ENCODE measurements around the gene STON1.

STON1 gene

GRCh38 chr2:48504647-48505327, 25.2 kb upstream of the STON1 start:
- Histone ChIP-seq H3K27ac (replicated peaks; ENCODE audit: low read length) (no peak overlapping the region), H2BK15ac (ENCODE audit: low read length) (no peak overlapping the region), H3K14ac (ENCODE audit: low read length) (no peak overlapping the region), H2BK12ac (ENCODE audit: low read length) (no peak overlapping the region), H3K18ac (ENCODE audit: low read length) (no peak overlapping the region), H3K4ac (ENCODE audit: low read length) (no peak overlapping the region), H3K9me3 (replicated peaks in 1 of 2; ENCODE audit: control insufficient read depth in 2 of 2, insufficient read depth in 1 of 2, low read depth in 1 of 2, low read length in 2 of 2) (no peaks in the 10 kb centered on the region), H3K27me3 (ENCODE audit: control insufficient read depth in 3 of 3, insufficient read depth in 3 of 3, low read depth in 1 of 3, low read length in 3 of 3) (no peaks in the 10 kb centered on the region), H3K4me2 (ENCODE audit: insufficient read depth, low read length, poor library complexity, severe bottlenecking) (no peak overlapping the region), H3K79me1 (ENCODE audit: low read depth, low read length) (no peaks in the 10 kb centered on the region), H2BK120ac (ENCODE audit: low read depth, low read length) (no peak overlapping the region), H4K8ac (ENCODE audit: low read depth, low read length) (no peak overlapping the region), H3K23ac (ENCODE audit: low read depth, low read length, poor library complexity) (no peak overlapping the region), H4K91ac (ENCODE audit: low read depth, low read length, poor library complexity) (no peak overlapping the region), H2AK5ac (ENCODE audit: low read depth, low read length) (no peak overlapping the region), H2AFZ (ENCODE audit: low read length) (no peak overlapping the region), H3K4me3 (ENCODE audit: low read length in 2 of 2) (no peak overlapping the region), H3K36me3 (replicated peaks in 1 of 2; ENCODE audit: control insufficient read depth in 2 of 2, insufficient read depth in 2 of 2, low read length in 2 of 2) (peaks cover 2 to 12% of the 10 kb centered on the region in 2 donors), H3K4me1 (ENCODE audit: control insufficient read depth in 2 of 2, insufficient read depth in 1 of 2, low read depth in 1 of 2, low read length in 2 of 2) (peaks cover 0 to 9% of the 10 kb centered on the region in 2 donors), H3K9ac (ENCODE audit: low read depth, low read length, poor library complexity) (no peak overlapping the region), H2BK5ac (ENCODE audit: low read length) (no peak overlapping the region)
- no peak for DNase-seq (ENCODE audit: low spot score)
- no CpG with 5 or more reads among the region's 4 CpGs for WGBS, 2 donors (ENCODE audit: extremely low coverage in 2 of 2, insufficient read length in 2 of 2, insufficient replicate concordance in 1 of 2)

- Histone ChIP-seq H4K91ac (ENCODE audit: low read depth, low read length, poor library complexity) (no peak overlapping the region), H3K4me3 (ENCODE audit: low read length in 2 of 2) (no peak overlapping the region), H3K9me3 (replicated peaks in 1 of 2; ENCODE audit: control insufficient read depth in 2 of 2, insufficient read depth in 1 of 2, low read depth in 1 of 2, low read length in 2 of 2) (no peaks in the 10 kb centered on the region), H3K9ac (ENCODE audit: low read depth, low read length, poor library complexity) (no peak overlapping the region), H2BK120ac (ENCODE audit: low read depth, low read length) (no peak overlapping the region), H2BK5ac (ENCODE audit: low read length) (no peak overlapping the region), H3K36me3 (replicated peaks in 1 of 2; ENCODE audit: control insufficient read depth in 2 of 2, insufficient read depth in 2 of 2, low read length in 2 of 2) (peaks cover 2 to 25% of the 10 kb centered on the region in 2 donors), H3K79me1 (ENCODE audit: low read depth, low read length) (no peaks in the 10 kb centered on the region), H3K4ac (ENCODE audit: low read length) (no peak overlapping the region), H2BK12ac (ENCODE audit: low read length) (no peak overlapping the region), H3K14ac (ENCODE audit: low read length) (no peak overlapping the region), H3K18ac (ENCODE audit: low read length) (peak overlapping the region; percentile 8), H2AK5ac (ENCODE audit: low read depth, low read length) (no peak overlapping the region), H3K23ac (ENCODE audit: low read depth, low read length, poor library complexity) (no peak overlapping the region), H2BK15ac (ENCODE audit: low read length) (no peak overlapping the region), H3K27me3 (ENCODE audit: control insufficient read depth in 3 of 3, insufficient read depth in 3 of 3, low read depth in 1 of 3, low read length in 3 of 3) (no peaks in the 10 kb centered on the region), H3K27ac (replicated peaks; ENCODE audit: low read length) (no peak overlapping the region), H3K4me1 (ENCODE audit: control insufficient read depth in 2 of 2, insufficient read depth in 1 of 2, low read depth in 1 of 2, low read length in 2 of 2) (peaks cover 0 to 9% of the 10 kb centered on the region in 2 donors), H2AFZ (ENCODE audit: low read length) (no peak overlapping the region), H4K8ac (ENCODE audit: low read depth, low read length) (no peak overlapping the region), H3K4me2 (ENCODE audit: insufficient read depth, low read length, poor library complexity, severe bottlenecking) (no peak overlapping the region)
- WGBS, 2 donors (ENCODE audit: extremely low coverage in 2 of 2, insufficient read length in 2 of 2, insufficient replicate concordance in 1 of 2): no CpG with 5 or more reads among the region's 4 CpGs
- no peak for DNase-seq (ENCODE audit: low spot score)
These were observed 22.8 kb upstream of the STON1 start for GRCh38 chr2:48507111-48507510.

GRCh38 chr2:48508461-48509124, 21.4 kb upstream of the STON1 start:
- Histone ChIP-seq H3K18ac (ENCODE audit: low read length) (no peak overlapping the region), H3K27ac (replicated peaks; ENCODE audit: low read length) (no peak overlapping the region), H2AFZ (ENCODE audit: low read length) (peak overlapping the region; percentile 22), H3K36me3 (replicated peaks in 1 of 2; ENCODE audit: control insufficient read depth in 2 of 2, insufficient read depth in 2 of 2, low read length in 2 of 2) (peaks cover 2 to 38% of the 10 kb centered on the region in 2 donors), H4K8ac (ENCODE audit: low read depth, low read length) (no peak overlapping the region), H3K27me3 (ENCODE audit: control insufficient read depth in 3 of 3, insufficient read depth in 3 of 3, low read depth in 1 of 3, low read length in 3 of 3) (no peaks in the 10 kb centered on the region), H2BK15ac (ENCODE audit: low read length) (no peak overlapping the region), H3K4me2 (ENCODE audit: insufficient read depth, low read length, poor library complexity, severe bottlenecking) (no peak overlapping the region), H2BK12ac (ENCODE audit: low read length) (no peak overlapping the region), H3K4me1 (ENCODE audit: control insufficient read depth in 2 of 2, insufficient read depth in 1 of 2, low read depth in 1 of 2, low read length in 2 of 2) (peaks cover 0 to 9% of the 10 kb centered on the region in 2 donors), H3K4me3 (ENCODE audit: low read length in 2 of 2) (no peak overlapping the region), H3K9me3 (replicated peaks in 1 of 2; ENCODE audit: control insufficient read depth in 2 of 2, insufficient read depth in 1 of 2, low read depth in 1 of 2, low read length in 2 of 2) (no peaks in the 10 kb centered on the region), H2BK120ac (ENCODE audit: low read depth, low read length) (no peak overlapping the region), H3K23ac (ENCODE audit: low read depth, low read length, poor library complexity) (no peak overlapping the region), H3K9ac (ENCODE audit: low read depth, low read length, poor library complexity) (no peak overlapping the region), H3K79me1 (ENCODE audit: low read depth, low read length) (no peaks in the 10 kb centered on the region), H3K14ac (ENCODE audit: low read length) (no peak overlapping the region), H4K91ac (ENCODE audit: low read depth, low read length, poor library complexity) (no peak overlapping the region), H2AK5ac (ENCODE audit: low read depth, low read length) (no peak overlapping the region), H2BK5ac (ENCODE audit: low read length) (no peak overlapping the region), H3K4ac (ENCODE audit: low read length) (no peak overlapping the region)
- no CpG with 5 or more reads among the region's 5 CpGs for WGBS, 2 donors (ENCODE audit: extremely low coverage in 2 of 2, insufficient read length in 2 of 2, insufficient replicate concordance in 1 of 2)
- DNase-seq (ENCODE audit: low spot score): peak; percentile 50

- Histone ChIP-seq H3K9ac (ENCODE audit: low read depth, low read length, poor library complexity) (no peak overlapping the region), H3K27me3 (ENCODE audit: control insufficient read depth in 3 of 3, insufficient read depth in 3 of 3, low read depth in 1 of 3, low read length in 3 of 3) (no peaks in the 10 kb centered on the region), H2AK5ac (ENCODE audit: low read depth, low read length) (no peak overlapping the region), H3K79me1 (ENCODE audit: low read depth, low read length) (no peaks in the 10 kb centered on the region), H3K4me1 (ENCODE audit: control insufficient read depth in 2 of 2, insufficient read depth in 1 of 2, low read depth in 1 of 2, low read length in 2 of 2) (peaks cover 0 to 9% of the 10 kb centered on the region in 2 donors), H2BK120ac (ENCODE audit: low read depth, low read length) (no peak overlapping the region), H3K36me3 (replicated peaks in 1 of 2; ENCODE audit: control insufficient read depth in 2 of 2, insufficient read depth in 2 of 2, low read length in 2 of 2) (peaks cover 2 to 52% of the 10 kb centered on the region in 2 donors), H4K91ac (ENCODE audit: low read depth, low read length, poor library complexity) (no peak overlapping the region), H2BK15ac (ENCODE audit: low read length) (no peak overlapping the region), H3K9me3 (replicated peaks in 1 of 2; ENCODE audit: control insufficient read depth in 2 of 2, insufficient read depth in 1 of 2, low read depth in 1 of 2, low read length in 2 of 2) (no peaks in the 10 kb centered on the region), H2AFZ (ENCODE audit: low read length) (no peak overlapping the region), H3K4me2 (ENCODE audit: insufficient read depth, low read length, poor library complexity, severe bottlenecking) (no peak overlapping the region), H3K4me3 (ENCODE audit: low read length in 2 of 2) (no peak overlapping the region), H2BK5ac (ENCODE audit: low read length) (no peak overlapping the region), H3K4ac (ENCODE audit: low read length) (no peak overlapping the region), H2BK12ac (ENCODE audit: low read length) (no peak overlapping the region), H3K14ac (ENCODE audit: low read length) (no peak overlapping the region), H3K18ac (ENCODE audit: low read length) (no peak overlapping the region), H4K8ac (ENCODE audit: low read depth, low read length) (no peak overlapping the region), H3K23ac (ENCODE audit: low read depth, low read length, poor library complexity) (no peak overlapping the region), H3K27ac (replicated peaks; ENCODE audit: low read length) (no peak overlapping the region)
- no peak for DNase-seq (ENCODE audit: low spot score)
- no CpG with 5 or more reads among the region's 3 CpGs for WGBS, 2 donors (ENCODE audit: extremely low coverage in 2 of 2, insufficient read length in 2 of 2, insufficient replicate concordance in 1 of 2)
These were observed 19.6 kb upstream of the STON1 start for GRCh38 chr2:48510329-48510728.

All from neuronal stem cell (in vitro differentiated cells).